GM12878 (cell line): ENCODE measurements around the gene ARHGAP40. TPM values are rescaled to one million over a fixed set of nuclear protein-coding genes. Genes with fewer than 3 reads are reported as not detected.

Experiments used
- ATAC-seq: fragments of 200-7000 bp; cut with Tn5 transposase; 3 replicates; pipeline ENCODE4 v1.9.1; 2020; ENCODE audit warnings: mild to moderate bottlenecking, moderate library complexity
- BruUV-seq: library from RNA; stranded (reverse); fragments of 400-500 nt; replicated peaks from 2 replicates; lab custom pipeline; 2021; lab: Mats Ljungman, UMichigan
- CTCF ChIA-PET: fragments of 300-600 bp; sonication (Branson Sonifier 250); formaldehyde crosslinking; extraction: SDS; loops from one replicate; lab custom pipeline; 2021; ENCODE audit warnings: inconsistent platforms; lab: Yijun Ruan, JAX
- POLR2A ChIA-PET: fragments of 350-600 bp; formaldehyde crosslinking; extraction: SDS; loops from one replicate; lab custom pipeline; 2021; ENCODE audit warnings: inconsistent platforms; lab: Charles Lee
- RAD21 ChIA-PET: fragments of 300-600 bp; sonication (Branson Sonifier 250); formaldehyde crosslinking; loops from one replicate; lab custom pipeline; 2023; ENCODE audit warnings: antibody characterized with exemption; ENCODE audit not compliant: unreplicated experiment; lab: Charles Lee
- SMC1A ChIA-PET: fragments of 300-600 bp; sonication (Branson Sonifier 250); formaldehyde crosslinking; loops from one replicate; lab custom pipeline; 2023; ENCODE audit not compliant: unreplicated experiment, uncharacterized antibody; lab: Charles Lee
- DNase-seq: peaks from one replicate; pipeline ENCODE4 v3.0.0-alpha.2; 2011; ENCODE audit warnings: low read depth, low spot score
- FAIRE-seq: peaks from 3 replicates; lab custom pipeline; 2011; peaks lifted over from hg19 to GRCh38; lab: Jason Lieb, UNC
- H2AFZ ChIP-seq: 2 replicates; pipeline ENCODE4 v1.6.0; 2011; ENCODE audit warnings: low read depth, low read length, control low read depth; ENCODE audit not compliant: control insufficient read depth
- H3K27ac ChIP-seq: 2 replicates; pipeline ENCODE4 v1.5.1; 2011; ENCODE audit warnings: control low read depth; ENCODE audit not compliant: control insufficient read depth, insufficient read depth
- H3K27me3 ChIP-seq, 2 experiments: replicated peaks in 1 of 2; 2 replicates each; pipeline versions ENCODE4 v1.6.0 to v1.6.1; 2011; ENCODE audit warnings: low read length in 1 of 2; ENCODE audit not compliant: control insufficient read depth in 2 of 2, insufficient read depth in 2 of 2
- H3K36me3 ChIP-seq, 2 experiments: 2 replicates each; pipeline ENCODE4 v1.5.1; 2011; ENCODE audit warnings: low read length in 1 of 2; ENCODE audit not compliant: control insufficient read depth in 2 of 2, insufficient read depth in 2 of 2
- H3K4me1 ChIP-seq: 2 replicates; pipeline ENCODE4 v1.6.1; 2011; ENCODE audit warnings: mild to moderate bottlenecking, low read length, moderate library complexity, mixed read lengths; ENCODE audit not compliant: control insufficient read depth, insufficient read depth
- H3K4me2 ChIP-seq: 2 replicates; pipeline ENCODE4 v1.6.0; 2011; ENCODE audit warnings: control low read depth; ENCODE audit not compliant: control insufficient read depth, insufficient read depth
- H3K4me3 ChIP-seq: fragments of 200-600 bp; sonication (generic); 2 replicates; pipeline ENCODE4 v1.5.1; 2016
- H3K79me2 ChIP-seq: 2 replicates; pipeline ENCODE4 v1.6.0; 2011; ENCODE audit warnings: low read length; ENCODE audit not compliant: control insufficient read depth, insufficient read depth
- H3K9ac ChIP-seq: 2 replicates; pipeline ENCODE4 v1.8.0; 2011; ENCODE audit warnings: low read length, control low read depth, mixed read lengths; ENCODE audit not compliant: control insufficient read depth, insufficient read depth
- H3K9me3 ChIP-seq: replicated peaks from 3 replicates; pipeline ENCODE4 v1.5.1; 2011; ENCODE audit warnings: mild to moderate bottlenecking, low read length; ENCODE audit not compliant: control insufficient read depth, insufficient read depth
- H4K20me1 ChIP-seq: 2 replicates; pipeline ENCODE4 v1.6.0; 2011; ENCODE audit not compliant: control insufficient read depth, insufficient read depth
- BCLAF1 ChIP-seq: fragments of 450-650 bp; IDR thresholded peaks from 2 replicates; pipeline ENCODE4 v1.6.1; 2017; ENCODE audit warnings: antibody characterized with exemption, mild to moderate bottlenecking, moderate library complexity
- CBX5 ChIP-seq: sonication (generic); IDR thresholded peaks from 2 replicates; pipeline ENCODE4 v1.6.1; 2016; ENCODE audit warnings: low read depth, moderate library complexity, mild to moderate bottlenecking, inconsistent platforms
- ESRRA ChIP-seq: IDR thresholded peaks from 2 replicates; pipeline ENCODE4 v1.6.1; 2012; ENCODE audit warnings: mild to moderate bottlenecking, low read length, improper control_type of control experiment
- FOXK2 ChIP-seq: fragments of 450-650 bp; IDR thresholded peaks from 2 replicates; pipeline ENCODE4 v1.6.1; 2017; ENCODE audit warnings: mild to moderate bottlenecking, moderate library complexity
- HDAC2 ChIP-seq: fragments of 200-600 bp; sonication (generic); IDR thresholded peaks from 2 replicates; pipeline ENCODE4 v1.6.1; 2017
- KLF5 ChIP-seq: fragments of 450-650 bp; IDR thresholded peaks from 2 replicates; pipeline ENCODE4 v1.6.1; 2014; ENCODE audit warnings: mild to moderate bottlenecking; ENCODE audit not compliant: partially characterized antibody
- MTA2 ChIP-seq: fragments of 450-650 bp; IDR thresholded peaks from 2 replicates; pipeline ENCODE4 v1.6.1; 2016; ENCODE audit warnings: low read depth, mild to moderate bottlenecking, moderate library complexity
- MTA3 ChIP-seq: IDR thresholded peaks from 2 replicates; pipeline ENCODE4 v1.6.1; 2012; ENCODE audit warnings: low read length, inconsistent platforms, borderline replicate concordance
- POLR2A ChIP-seq: IDR thresholded peaks from 2 replicates; pipeline ENCODE4 v1.6.1; 2011; ENCODE audit warnings: low read depth, mild to moderate bottlenecking, low read length
- POLR2AphosphoS2 ChIP-seq: IDR thresholded peaks from 2 replicates; pipeline ENCODE4 v1.6.1; 2011; ENCODE audit warnings: low read depth, mild to moderate bottlenecking, low read length, improper control_type of control experiment, moderate library complexity
- SKIL ChIP-seq: fragments of 450-650 bp; IDR thresholded peaks from 2 replicates; pipeline ENCODE4 v1.6.1; 2017; ENCODE audit warnings: mild to moderate bottlenecking, low read depth, inconsistent platforms; ENCODE audit not compliant: poor library complexity, severe bottlenecking
- SREBF1 ChIP-seq: IDR thresholded peaks from 2 replicates; pipeline ENCODE4 v1.6.1; 2012; ENCODE audit warnings: mild to moderate bottlenecking, low read length
- SUPT20H ChIP-seq: IDR thresholded peaks from 2 replicates; pipeline ENCODE4 v1.6.1; 2011; ENCODE audit warnings: low read depth, mild to moderate bottlenecking, low read length, moderate library complexity, borderline replicate concordance; ENCODE audit not compliant: control insufficient read depth
- TARDBP ChIP-seq: IDR thresholded peaks from 2 replicates; pipeline ENCODE4 v1.6.1; 2016; ENCODE audit warnings: borderline replicate concordance
- TBL1XR1 ChIP-seq: IDR thresholded peaks from 2 replicates; pipeline ENCODE4 v1.6.1; 2012; ENCODE audit warnings: low read depth, low read length, improper control_type of control experiment
- YY1 ChIP-seq: IDR thresholded peaks from 2 replicates; pipeline ENCODE4 v1.6.1; 2011; ENCODE audit warnings: low read depth, mild to moderate bottlenecking, low read length
- ZSCAN29 ChIP-seq: fragments of 450-650 bp; IDR thresholded peaks from 2 replicates; pipeline ENCODE4 v1.6.1; 2017; ENCODE audit warnings: mild to moderate bottlenecking, moderate library complexity
- WGBS: methylation state at CpG from one replicate; pipeline ENCODE4 v1.1.6; 2016; ENCODE audit warnings: low lambda C conversion rate; ENCODE audit not compliant: insufficient replicate concordance, insufficient coverage; ENCODE audit errors: missing lambda C conversion rate; 5-methylcytosine and 5-hydroxymethylcytosine counted together
- in situ Hi-C: fragments of 300-500 bp; cut with MboI; formaldehyde crosslinking; loops from 9 replicates; pipeline ENCODE4 v1.14.3; 2018; ENCODE audit warnings: mixed read lengths
- intact Hi-C: fragments of 100-400 bp; cut with micrococcal nuclease; formaldehyde crosslinking; loops from one replicate; pipeline ENCODE4 v1.14.2; 2022; ENCODE audit not compliant: unreplicated experiment
- polyA plus RNA-seq, 11 experiments: library from polyadenylated mRNA; depleted of rRNA in 4 of 11; unstranded in 6 of 11; stranded (reverse) in 5 of 11; fragments of >200 nt; fragmentation: Nextera tagmentation in 4 of 11; fragmentation: Illumina TruSeq in 1 of 11; extraction: Ambion mirVana in 4 of 11; extraction: Trizol in 1 of 11; gene quantifications; 1 replicate in 1 of 11; 2 replicates in 10 of 11; pipeline versions ENCODE4 v1.2.1 to v1.2.3, GENCODE V29; 2011 to 2016; ENCODE audit warnings: inconsistent platforms in 2 of 11, missing spikeins in 2 of 11, low read depth in 1 of 11
- total RNA-seq, 4 experiments: library from RNA; depleted of rRNA in 3 of 4; stranded (reverse); fragments of >200 nt in 3 of 4; fragmentation: Illumina TruSeq in 1 of 4; extraction: Trizol in 1 of 4; gene quantifications; 2 replicates each; pipeline versions ENCODE4 v1.2.1 to v1.2.3, GENCODE V29; 2013 to 2021

ARHGAP40 gene
- total and polyA plus RNA-seq, 10 of the 15 experiments (the other 5 are each of a cell fraction or from before 2014, with no cell fraction given), result 0.06 to 0.07 TPM; not detected in 8

GRCh38 chr20:38579219-38579910, 22.2 kb upstream of the ARHGAP40 start:
- Histone ChIP-seq H4K20me1 (no peaks in the 10 kb centered on the region), H3K9ac (no peak overlapping the region), H3K79me2 (no peaks in the 10 kb centered on the region), H3K27me3 (peaks cover 0 to 2% of the 10 kb centered on the region in 2 experiments; a peak in 2 of 4 replicates), H3K9me3 (no peaks in the 10 kb centered on the region), H3K27ac (no peak overlapping the region), H3K36me3 (peaks cover 1 to 5% of the 10 kb centered on the region in 2 experiments; a peak in 2 of 4 replicates), H2AFZ (no peak overlapping the region), H3K4me3 (no peak overlapping the region), H3K4me2 (no peak overlapping the region), H3K4me1 (no peaks in the 10 kb centered on the region)
- CTCF ChIA-PET, result no interaction called here
- no peak for FAIRE-seq
- SMC1A ChIA-PET, result no interaction called here
- BruUV-seq, result no TSS peak
- in situ Hi-C loops (no loop called here), intact Hi-C loops (no loop called here)
- POLR2A ChIA-PET, result no interaction called here
- TF ChIP-seq SUPT20H (no peak), SREBF1 (no peak), CBX5 (no peak), TARDBP (no peak), BCLAF1 (no peak), POLR2AphosphoS2 (no peak), ESRRA (no peak), YY1 (no peak), SKIL (no peak), FOXK2 (no peak), MTA3 (no peak), POLR2A (no peak; the same call in 1 of the 2 replicates), ZSCAN29 (no peak), HDAC2 (no peak), MTA2 (no peak), KLF5 (no peak), TBL1XR1 (no peak)
- no peak for ATAC-seq
- DNase-seq, result no peak
- RAD21 ChIA-PET, result no interaction called here
- WGBS, result 50% methylated on average over 7 of the region's 7 CpGs
